Natural killer cell (primary cell): ENCODE results near the gene PHLDB1. TPM values are rescaled to one million over a fixed set of nuclear protein-coding genes. Genes with fewer than 3 reads are reported as not detected.
A peak's percentile ranks its signal among the peaks of the same experiment; 100 is the strongest.

Source experiments
- ATAC-seq, 3 donors: fragments of 150-1000 bp in 2 of 3; fragments of 200-7000 bp in 1 of 3; cut with Tn5 transposase; 1 replicate in 1 of 3; 2 replicates in 2 of 3; pipeline ENCODE4 v1.10.0; 2021; ENCODE audit warnings: mild to moderate bottlenecking in 2 of 3, moderate library complexity in 2 of 3
- DNase-seq, 2 donors: peaks; one replicate each; pipeline versions ENCODE4 v3.0.0 to v3.0.0-alpha.2; 2013 to 2021; ENCODE audit warnings: mixed read lengths in 1 of 2
- H3K27ac ChIP-seq: one replicate; pipeline ENCODE4 v1.5.1; 2013; ENCODE audit warnings: mild to moderate bottlenecking, low read length
- H3K27me3 ChIP-seq: one replicate; pipeline ENCODE4 v1.6.1; 2013; ENCODE audit warnings: low read length; ENCODE audit not compliant: control insufficient read depth, insufficient read depth
- H3K36me3 ChIP-seq: one replicate; pipeline ENCODE4 v1.6.1; 2013; ENCODE audit warnings: low read length; ENCODE audit not compliant: control insufficient read depth, insufficient read depth
- H3K4me1 ChIP-seq: one replicate; pipeline ENCODE4 v1.6.1; 2013; ENCODE audit warnings: low read length; ENCODE audit not compliant: control insufficient read depth, insufficient read depth
- H3K4me3 ChIP-seq: one replicate; pipeline ENCODE4 v1.5.1; 2013; ENCODE audit warnings: low read length
- H3K9me3 ChIP-seq: one replicate; pipeline ENCODE4 v1.6.1; 2013; ENCODE audit warnings: low read length; ENCODE audit not compliant: control insufficient read depth, insufficient read depth
- H3K27ac Mint-ChIP-seq, 2 donors: one replicate each; pipeline ENCODE4 v1.8.0; 2022; ENCODE audit warnings: mild to moderate bottlenecking in 2 of 2, mixed read lengths in 2 of 2, moderate library complexity in 1 of 2
- H3K27me3 Mint-ChIP-seq, 2 donors: one replicate each; pipeline ENCODE4 v1.8.0; 2022; ENCODE audit warnings: low read depth in 2 of 2, mixed read lengths in 2 of 2
- H3K36me3 Mint-ChIP-seq: one replicate; pipeline ENCODE4 v1.8.0; 2022; ENCODE audit warnings: mixed read lengths
- H3K4me1 Mint-ChIP-seq, 2 donors: one replicate each; pipeline ENCODE4 v1.8.0; 2022; ENCODE audit warnings: mixed read lengths in 2 of 2
- H3K4me3 Mint-ChIP-seq: one replicate; pipeline ENCODE4 v1.8.0; 2022; ENCODE audit warnings: mild to moderate bottlenecking, moderate library complexity, mixed read lengths
- H3K9me3 Mint-ChIP-seq, 2 donors: one replicate each; pipeline ENCODE4 v1.8.0; 2022; ENCODE audit warnings: mixed read lengths in 2 of 2
- CTCF ChIP-seq: fragments of 200-600 bp; IDR thresholded peaks from one replicate; pipeline ENCODE4 v1.8.0; 2022; ENCODE audit warnings: antibody characterized with exemption
- WGBS: methylation state at CpG from one replicate; pipeline ENCODE4 v1.1.7; 2013; ENCODE audit warnings: missing lambda C conversion rate; ENCODE audit not compliant: insufficient coverage; 5-methylcytosine and 5-hydroxymethylcytosine counted together
- intact Hi-C: fragments of 100-400 bp; cut with micrococcal nuclease; formaldehyde crosslinking; loops from one replicate; pipeline ENCODE4 v1.14.2; 2022
- total RNA-seq, 4 donors: library from RNA; stranded (reverse); fragments of 120-200 nt in 1 of 4; gene quantifications; one replicate each; pipeline versions ENCODE4 v1.2.3 to v1.2.4, GENCODE V29; 2013 to 2022

Gene PHLDB1
- total RNA-seq, 3 donors from 2014 or later (not counting 1 experiment from before 2014, with no cell fraction given), result 0.75 to 1.1 (median 0.95) TPM

- Histone ChIP-seq H3K27ac (no peak overlapping the region), H3K4me3 (no peak overlapping the region), H3K36me3 (no peaks in the 10 kb centered on the region), H3K27me3 (no peaks in the 10 kb centered on the region), H3K9me3 (no peaks in the 10 kb centered on the region), H3K4me1 (peaks cover 51% of the 10 kb centered on the region)
- Mint-ChIP-seq H3K4me3 (no peak overlapping the region), H3K9me3 (no peaks in the 10 kb centered on the region), H3K27me3 (peaks cover 7 to 12% of the 10 kb centered on the region in 2 donors), H3K27ac (peak overlapping the region; percentile 57 to 82), H3K36me3 (no peaks in the 10 kb centered on the region), H3K4me1 (peaks cover 34 to 51% of the 10 kb centered on the region in 2 donors)
- ATAC-seq (no peak), DNase-seq (no peak)
- intact Hi-C loops, result loop anchor here (2.0 kb wide), 1 partner anchor 15 kb away; no protein-coding TSS in a partner anchor
- WGBS, result 12% methylated on average over 9 of the region's 9 CpGs
- TF ChIP-seq CTCF, result no peak
Observed at GRCh38 chr11:118689503-118689851, 82.1 kb downstream of the PHLDB1 start.

GRCh38 chr11:118689852-118690552 is 82.6 kb downstream of the PHLDB1 start:
- no peak overlapping the region for H3K27ac ChIP-seq
- H3K4me1 ChIP-seq, result peaks cover 56% of the 10 kb centered on the region
- peak; percentile 98 for TF ChIP-seq CTCF

GRCh38 chr11:118690553-118691304 is 83.3 kb downstream of the PHLDB1 start:
- peaks cover 34 to 57% of the 10 kb centered on the region in 2 donors for H3K4me1 Mint-ChIP-seq
- Histone ChIP-seq H3K27ac (no peak overlapping the region), H3K4me1 (peaks cover 64% of the 10 kb centered on the region), H3K9me3 (no peaks in the 10 kb centered on the region), H3K27me3 (no peaks in the 10 kb centered on the region), H3K36me3 (no peaks in the 10 kb centered on the region), H3K4me3 (no peak overlapping the region)
- ATAC-seq (no peak), DNase-seq (peak in 1 of 2 donors; percentile 46)
- peak overlapping the region in 1 of 2 donors; percentile 82 for H3K27ac Mint-ChIP-seq
- intact Hi-C loops, result loop anchor here (1.0 to 5.0 kb wide), 5 partner anchors 37 to 266 kb away; partner anchors contain the start of genes DDX6 and UPK2
- TF ChIP-seq CTCF, result no peak
- H3K9me3 Mint-ChIP-seq, result no peaks in the 10 kb centered on the region
- H3K27me3 Mint-ChIP-seq, result peaks cover 3 to 7% of the 10 kb centered on the region in 2 donors
- peak overlapping the region; percentile 42 for H3K4me3 Mint-ChIP-seq
- no peaks in the 10 kb centered on the region for H3K36me3 Mint-ChIP-seq
- WGBS, result 85% methylated on average over 12 of the region's 15 CpGs

More at GRCh38 chr11:118689852-118690552, 82.6 kb downstream of the PHLDB1 start:
- ATAC-seq, result peak; percentile 82 to 93 (median 86)
- Mint-ChIP-seq H3K27ac (peak overlapping the region; percentile 57 to 82), H3K36me3 (no peaks in the 10 kb centered on the region), H3K9me3 (no peaks in the 10 kb centered on the region), H3K4me3 (peak overlapping the region; percentile 83), H3K4me1 (peaks cover 34 to 57% of the 10 kb centered on the region in 2 donors), H3K27me3 (peaks cover 7% of the 10 kb centered on the region in 2 donors)
- WGBS, result 8% methylated on average over 29 of the region's 30 CpGs
- intact Hi-C loops, result loop anchor here (1.0 to 5.0 kb wide), 6 partner anchors 15 to 266 kb away; partner anchors contain the start of genes DDX6 and UPK2
- Histone ChIP-seq H3K36me3 (no peaks in the 10 kb centered on the region), H3K4me3 (peak overlapping the region; percentile 27), H3K9me3 (no peaks in the 10 kb centered on the region), H3K27me3 (no peaks in the 10 kb centered on the region)
- peak; percentile 80 to 93 for DNase-seq
